Uterus (tissue), 4 donors: Measurements from ENCODE around the gene NOTCH1. TPM values are rescaled to one million over a fixed set of nuclear protein-coding genes. Genes with fewer than 3 reads are reported as not detected.

Experiments
- DNase-seq, 2 donors: peaks; one replicate each; pipeline ENCODE4 v3.0.0-alpha.2; 2019 to 2020
- H3K27ac ChIP-seq, 2 donors: fragments of 200-600 bp; sonication (generic); 1 replicate in 1 of 2; 2 replicates in 1 of 2; pipeline ENCODE4 v1.5.1; 2016 to 2018
- H3K27me3 ChIP-seq, 2 donors: fragments of 200-600 bp; sonication (generic); one replicate each; pipeline ENCODE4 v1.5.1; 2018 to 2019; ENCODE audit warnings: control low read depth in 1 of 2
- H3K36me3 ChIP-seq, 2 donors: fragments of 200-600 bp; sonication (generic); one replicate each; pipeline ENCODE4 v1.5.1; 2019; ENCODE audit warnings: control low read depth in 1 of 2
- H3K4me1 ChIP-seq, 2 donors: fragments of 200-600 bp; sonication (generic); one replicate each; pipeline ENCODE4 v1.5.1; 2018 to 2019; ENCODE audit warnings: control low read depth in 1 of 2
- H3K4me3 ChIP-seq, 2 donors: fragments of 200-600 bp; sonication (generic); 1 replicate in 1 of 2; 2 replicates in 1 of 2; pipeline ENCODE4 v1.5.1; 2018 to 2019; ENCODE audit warnings: mild to moderate bottlenecking in 1 of 2
- H3K9me3 ChIP-seq, 2 donors: fragments of 200-600 bp; sonication (generic); one replicate each; pipeline ENCODE4 v1.5.1; 2019; ENCODE audit warnings: control low read depth in 1 of 2
- CTCF ChIP-seq, 4 experiments: fragments of 200-600 bp in 2 of 4; fragments of 450-650 bp in 2 of 4; sonication (generic) in 2 of 4; IDR thresholded peaks; one replicate each; pipeline ENCODE4 v1.5.1; 2016 to 2019; ENCODE audit warnings: antibody characterized with exemption in 4 of 4, mild to moderate bottlenecking in 2 of 4, moderate library complexity in 1 of 4
- POLR2A ChIP-seq, 2 donors: fragments of 450-650 bp; IDR thresholded peaks; one replicate each; pipeline ENCODE4 v1.6.1; 2016; ENCODE audit warnings: antibody characterized with exemption in 2 of 2, mild to moderate bottlenecking in 1 of 2, moderate library complexity in 1 of 2
- intact Hi-C: fragments of 100-400 bp; cut with DNase I; formaldehyde crosslinking; loops from one replicate; pipeline ENCODE4 v1.15.1; 2023; ENCODE audit warnings: low total_unique reads
- total RNA-seq, 4 donors: library from RNA; depleted of rRNA in 3 of 4; stranded (reverse); fragments of >200 nt in 3 of 4; gene quantifications; one replicate each; pipeline versions ENCODE4 v1.1.0 to v1.2.4, GENCODE V29; 2014 to 2023
- donor health status: DM: yes; HTN: yes; CAD: no.

NOTCH1 gene
- total RNA-seq, 4 donors from 2014 or later = 19.7 to 109 (median 35.6) TPM

- no peak for DNase-seq
- Histone ChIP-seq H3K4me3 (no peak overlapping the region), H3K27ac (no peak overlapping the region), H3K4me1 (peaks cover 5 to 32% of the 10 kb centered on the region in 2 donors), H3K36me3 (no peaks in the 10 kb centered on the region), H3K27me3 (no peaks in the 10 kb centered on the region), H3K9me3 (no peaks in the 10 kb centered on the region)
- intact Hi-C loops = no loop called here
- TF ChIP-seq CTCF (IDR thresholded peaks at IDR 0.05) = no peak
- no peak for TF ChIP-seq POLR2A (IDR thresholded peaks at IDR 0.05)
Measured at GRCh38 chr9:136572003-136572827, 26.4 kb upstream of the NOTCH1 start.

- Histone ChIP-seq H3K27ac (peak overlapping the region; percentile 25 to 30), H3K36me3 (no peaks in the 10 kb centered on the region), H3K9me3 (no peaks in the 10 kb centered on the region), H3K4me1 (peaks cover 5 to 32% of the 10 kb centered on the region in 2 donors), H3K27me3 (no peaks in the 10 kb centered on the region), H3K4me3 (no peak overlapping the region)
- TF ChIP-seq POLR2A (IDR thresholded peaks at IDR 0.05) = no peak
- no peak for DNase-seq
- intact Hi-C loops = no loop called here
Measured at GRCh38 chr9:136571531-136571930, 25.7 kb upstream of the NOTCH1 start.

- TF ChIP-seq POLR2A (IDR thresholded peaks at IDR 0.05) = no peak
- TF ChIP-seq CTCF (IDR thresholded peaks at IDR 0.05) = no peak
- Histone ChIP-seq H3K36me3 (no peaks in the 10 kb centered on the region), H3K4me1 (peaks cover 5 to 33% of the 10 kb centered on the region in 2 donors), H3K9me3 (no peaks in the 10 kb centered on the region), H3K27me3 (no peaks in the 10 kb centered on the region), H3K27ac (peak overlapping the region; percentile 25 to 30), H3K4me3 (no peak overlapping the region)
- intact Hi-C loops = no loop called here
- DNase-seq = no peak
Measured at GRCh38 chr9:136570916-136571315, 25.1 kb upstream of the NOTCH1 start.

- H3K9me3 ChIP-seq = no peaks in the 10 kb centered on the region
- no peak overlapping the region for H3K4me3 ChIP-seq
- H3K4me1 ChIP-seq = peaks cover 5 to 38% of the 10 kb centered on the region in 2 donors
- H3K27ac ChIP-seq = peak overlapping the region; percentile 7 to 25
- TF ChIP-seq POLR2A (IDR thresholded peaks at IDR 0.05) (no peak), CTCF (IDR thresholded peaks at IDR 0.05) (no peak)
- no peak for DNase-seq
- no peaks in the 10 kb centered on the region for H3K36me3 ChIP-seq
- H3K27me3 ChIP-seq = no peaks in the 10 kb centered on the region
- intact Hi-C loops = no loop called here
Measured at GRCh38 chr9:136570191-136570845, 24.5 kb upstream of the NOTCH1 start.

- H3K27me3 ChIP-seq = no peaks in the 10 kb centered on the region
- intact Hi-C loops = no loop called here
- peaks cover 5 to 44% of the 10 kb centered on the region in 2 donors for H3K4me1 ChIP-seq
- DNase-seq = no peak
- no peaks in the 10 kb centered on the region for H3K36me3 ChIP-seq
- no peaks in the 10 kb centered on the region for H3K9me3 ChIP-seq
- H3K4me3 ChIP-seq = no peak overlapping the region
- no peak overlapping the region for H3K27ac ChIP-seq
- TF ChIP-seq CTCF (IDR thresholded peaks at IDR 0.05) = no peak
- TF ChIP-seq POLR2A (IDR thresholded peaks at IDR 0.05) = no peak
Measured at GRCh38 chr9:136569526-136570148, 23.8 kb upstream of the NOTCH1 start.
